Thyroid gland (tissue), 4 donors: ENCODE data around the gene CRTAC1. TPM values are rescaled to one million over a fixed set of nuclear protein-coding genes. Genes with fewer than 3 reads are reported as not detected.

Experiments
- DNase-seq, 2 donors: peaks; one replicate each; pipeline ENCODE4 v3.0.0-alpha.2; 2019
- H3K27ac ChIP-seq, 3 donors: fragments of 200-600 bp; sonication (generic); 1 replicate in 2 of 3; 2 replicates in 1 of 3; pipeline ENCODE4 v1.5.1; 2016 to 2019; ENCODE audit warnings: mild to moderate bottlenecking in 1 of 3, moderate library complexity in 1 of 3
- H3K27me3 ChIP-seq: fragments of 200-600 bp; sonication (generic); one replicate; pipeline ENCODE4 v1.5.1; 2019
- H3K36me3 ChIP-seq, 2 donors: fragments of 200-600 bp; sonication (generic); one replicate each; pipeline ENCODE4 v1.5.1; 2016 to 2019
- H3K4me1 ChIP-seq, 2 donors: fragments of 200-600 bp; sonication (generic); one replicate each; pipeline ENCODE4 v1.5.1; 2017 to 2019
- H3K4me3 ChIP-seq, 3 donors: fragments of 200-600 bp; sonication (generic); replicated peaks in 1 of 3; 1 replicate in 2 of 3; 2 replicates in 1 of 3; pipeline ENCODE4 v1.5.1; 2016; ENCODE audit warnings: mild to moderate bottlenecking in 1 of 3
- H3K9me3 ChIP-seq: fragments of 200-600 bp; sonication (generic); one replicate; pipeline ENCODE4 v1.5.1; 2017
- CTCF ChIP-seq, 6 experiments: fragments of 200-600 bp in 3 of 6; fragments of 450-650 bp in 3 of 6; sonication (generic) in 3 of 6; IDR thresholded peaks; one replicate each; pipeline ENCODE4 v1.5.1; 2016 to 2019; ENCODE audit warnings: antibody characterized with exemption in 6 of 6, mild to moderate bottlenecking in 2 of 6, inconsistent platforms in 1 of 6, moderate library complexity in 1 of 6
- POLR2A ChIP-seq, 2 donors: fragments of 450-650 bp; IDR thresholded peaks; one replicate each; pipeline ENCODE4 v1.6.1; 2017; ENCODE audit warnings: antibody characterized with exemption in 2 of 2, mild to moderate bottlenecking in 2 of 2, moderate library complexity in 1 of 2
- WGBS, 2 donors: methylation state at CpG; one replicate each; pipeline ENCODE4 v1.1.5; 2017; 5-methylcytosine and 5-hydroxymethylcytosine counted together
- intact Hi-C: fragments of 100-400 bp; cut with DNase I; formaldehyde crosslinking; loops from one replicate; pipeline ENCODE4 v1.15.1; 2023
- total RNA-seq, 4 donors: library from RNA; depleted of rRNA; stranded (reverse); fragments of >200 nt; gene quantifications; one replicate each; pipeline ENCODE4 v1.2.3, GENCODE V29; 2016

CRTAC1 gene
- total RNA-seq, 4 donors from 2014 or later, result 2.6 to 7.3 (median 3.7) TPM

GRCh38 chr10:98000346-98000745, 30.1 kb downstream of the CRTAC1 start:
- Histone ChIP-seq H3K9me3 (no peaks in the 10 kb centered on the region), H3K4me3 (no peak overlapping the region), H3K27me3 (no peaks in the 10 kb centered on the region), H3K27ac (no peak overlapping the region), H3K4me1 (no peaks in the 10 kb centered on the region), H3K36me3 (no peaks in the 10 kb centered on the region)
- TF ChIP-seq CTCF (IDR thresholded peaks at IDR 0.05), result no peak
- no peak for TF ChIP-seq POLR2A (IDR thresholded peaks at IDR 0.05)
- 90 to 92% methylated on average over 10 to 11 of the region's 11 CpGs for WGBS, 2 donors
- DNase-seq, result no peak
- intact Hi-C loops, result no loop called here

- Histone ChIP-seq H3K9me3 (no peaks in the 10 kb centered on the region), H3K4me3 (no peak overlapping the region), H3K27ac (no peak overlapping the region), H3K27me3 (no peaks in the 10 kb centered on the region), H3K36me3 (no peaks in the 10 kb centered on the region), H3K4me1 (no peaks in the 10 kb centered on the region)
- WGBS, 2 donors, result 88 to 91% methylated on average over 2 of the region's 2 CpGs
- intact Hi-C loops, result no loop called here
- DNase-seq, result no peak
- TF ChIP-seq POLR2A (IDR thresholded peaks at IDR 0.05) (no peak), CTCF (IDR thresholded peaks at IDR 0.05) (no peak)
Measured at GRCh38 chr10:97999923-98000248, 30.5 kb downstream of the CRTAC1 start.

- no peak for DNase-seq
Measured at GRCh38 chr10:97999066-97999922, 31.1 kb downstream of the CRTAC1 start.

GRCh38 chr10:97991871-97992270, 38.5 kb downstream of the CRTAC1 start:
- intact Hi-C loops, result no loop called here
- TF ChIP-seq POLR2A (IDR thresholded peaks at IDR 0.05) (no peak), CTCF (IDR thresholded peaks at IDR 0.05) (no peak)
- DNase-seq, result peak in 1 of 2 donors; percentile 27
- Histone ChIP-seq H3K36me3 (no peaks in the 10 kb centered on the region), H3K4me1 (peaks cover 5 to 8% of the 10 kb centered on the region in 2 donors), H3K27ac (no peak overlapping the region), H3K4me3 (no peak overlapping the region), H3K9me3 (no peaks in the 10 kb centered on the region), H3K27me3 (no peaks in the 10 kb centered on the region)
- WGBS, 2 donors, result 26 to 35% methylated on average over 2 of the region's 2 CpGs

More at GRCh38 chr10:97999066-97999922, 31.1 kb downstream of the CRTAC1 start:
- intact Hi-C loops, result no loop called here
- WGBS, 2 donors, result 81 to 90% methylated on average over 8 to 9 of the region's 10 CpGs
- TF ChIP-seq POLR2A (IDR thresholded peaks at IDR 0.05) (no peak), CTCF (IDR thresholded peaks at IDR 0.05) (no peak)
- H3K27me3 ChIP-seq, result no peaks in the 10 kb centered on the region
- no peaks in the 10 kb centered on the region for H3K9me3 ChIP-seq
- no peak overlapping the region for H3K4me3 ChIP-seq
- H3K27ac ChIP-seq, result no peak overlapping the region
- H3K36me3 ChIP-seq, result no peaks in the 10 kb centered on the region
- H3K4me1 ChIP-seq, result no peaks in the 10 kb centered on the region

- Histone ChIP-seq H3K4me1 (peaks cover 10 to 19% of the 10 kb centered on the region in 2 donors), H3K27ac (no peak overlapping the region), H3K36me3 (no peaks in the 10 kb centered on the region), H3K27me3 (no peaks in the 10 kb centered on the region), H3K4me3 (no peak overlapping the region), H3K9me3 (no peaks in the 10 kb centered on the region)
- no peak for TF ChIP-seq CTCF (IDR thresholded peaks at IDR 0.05)
- TF ChIP-seq POLR2A (IDR thresholded peaks at IDR 0.05), result no peak
- intact Hi-C loops, result no loop called here
- DNase-seq, result no peak
Measured at GRCh38 chr10:97981816-97982215, 48.6 kb downstream of the CRTAC1 start.
